Stimulated activated CD8-positive, alpha-beta memory T cell treated with anti-CD3 and anti-CD28 coated beads, Interleukin-7, amount 100 ng/mL, for 4 hours (primary cell): ENCODE data around the gene IL24.
"Not testable (repeated sequence)": the region's sequence is repeated elsewhere in the genome, so short reads cannot be mapped to it uniquely, and the experiment has no call there.

ENCODE experiments used
- DNase-seq, 2 donors: peaks; one replicate each; pipeline ENCODE4 v3.0.0-alpha.2; 2020; ENCODE audit warnings: low read depth in 2 of 2

The IL24 gene

GRCh38 chr1:206897175-206897574 lies at the start of gene IL24:
Gene IL24 (plus strand): TSS chr1:206897443. CDS start chr1:206897833, 390 bp downstream.
- no peak for DNase-seq

GRCh38 chr1:206847946-206848345 lies 49.3 kb upstream of the IL24 start:
- no peak for DNase-seq

GRCh38 chr1:206850401-206850800 lies 46.8 kb upstream of the IL24 start:
- DNase-seq = no peak

- DNase-seq = no peak
Observed at GRCh38 chr1:206851341-206852010, 45.8 kb upstream of the IL24 start.

- not testable (repeated sequence) for DNase-seq
Observed at GRCh38 chr1:206852662-206853061, 44.6 kb upstream of the IL24 start.

DNA sequence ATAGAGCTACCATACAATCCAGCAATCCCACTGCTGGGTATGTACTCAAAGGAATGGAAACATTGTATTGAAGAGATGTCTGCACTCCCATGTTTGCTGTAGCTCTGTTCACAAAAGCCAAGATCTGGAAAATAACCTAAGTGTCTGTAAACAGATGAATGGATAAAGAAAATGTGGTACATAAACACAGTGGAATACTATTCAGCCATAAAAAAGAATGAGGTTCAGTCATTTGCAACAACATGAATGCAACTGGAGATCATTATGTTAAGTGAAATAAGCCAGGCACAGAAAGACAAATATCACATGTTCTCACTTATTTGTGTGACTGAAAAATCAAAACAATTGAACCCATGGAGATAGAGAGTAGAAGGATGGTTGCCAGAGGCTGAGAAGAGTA lies 43.5 kb upstream of the IL24 start:
- DNase-seq = not testable (repeated sequence)

DNA sequence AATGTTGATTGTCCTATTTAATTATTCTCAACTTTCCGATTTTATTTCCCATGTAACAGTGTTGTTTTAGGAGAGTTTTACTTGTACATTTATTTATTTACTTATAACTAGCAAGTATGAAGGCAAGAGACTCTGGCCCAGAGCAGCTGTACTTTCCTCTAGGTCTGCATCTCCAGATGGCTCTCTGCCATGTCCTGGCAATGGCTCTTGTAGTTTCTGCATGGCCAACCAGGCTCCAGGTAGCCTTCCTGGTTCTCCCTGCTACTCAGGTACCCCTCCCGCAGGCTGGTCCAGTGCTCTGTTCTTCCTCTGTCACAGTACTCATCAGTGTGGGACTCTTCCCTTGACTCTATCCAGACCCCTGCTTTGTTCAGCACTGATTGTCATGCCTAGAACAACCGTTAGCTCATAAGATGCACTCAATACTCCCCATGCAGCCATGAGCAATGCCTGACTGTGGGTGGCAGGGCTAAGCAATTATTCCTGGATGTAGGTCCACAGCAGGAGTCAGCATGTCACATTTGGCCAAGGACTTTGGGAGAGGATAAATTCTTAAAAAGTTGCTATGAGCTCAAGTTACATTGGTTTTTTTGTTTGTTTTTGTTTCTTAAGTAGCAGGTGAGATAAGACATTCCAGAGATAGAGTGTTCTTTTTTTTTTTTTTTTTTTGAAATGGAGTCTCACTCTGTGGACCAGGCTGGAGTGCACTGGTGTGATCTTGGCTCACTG lies 42.7 kb upstream of the IL24 start:
- no peak for DNase-seq

DNA sequence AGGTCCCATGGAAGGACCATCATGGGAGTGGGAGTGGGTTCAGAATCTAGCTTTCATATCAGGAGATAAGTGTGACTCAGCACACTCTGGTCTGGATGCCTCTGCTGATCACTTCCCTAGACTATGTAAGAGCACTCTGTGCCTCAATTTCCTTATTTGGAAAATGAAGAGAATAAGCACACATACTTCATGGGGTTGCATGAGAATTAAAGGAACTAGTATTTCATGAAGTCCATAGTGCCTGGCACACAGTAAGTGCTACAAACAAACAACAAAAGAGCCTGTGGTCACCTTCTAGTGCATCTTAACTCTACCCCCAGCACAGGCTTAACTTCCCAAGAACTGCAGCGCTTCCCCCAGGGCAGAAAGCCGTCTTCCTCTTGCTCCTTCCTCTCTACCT lies 41.4 kb upstream of the IL24 start:
- DNase-seq = no peak

GRCh38 chr1:206856674-206857464 lies 40.4 kb upstream of the IL24 start:
- DNase-seq = no peak

- no peak for DNase-seq
Observed at GRCh38 chr1:206859082-206859521, 38.1 kb upstream of the IL24 start.

DNA sequence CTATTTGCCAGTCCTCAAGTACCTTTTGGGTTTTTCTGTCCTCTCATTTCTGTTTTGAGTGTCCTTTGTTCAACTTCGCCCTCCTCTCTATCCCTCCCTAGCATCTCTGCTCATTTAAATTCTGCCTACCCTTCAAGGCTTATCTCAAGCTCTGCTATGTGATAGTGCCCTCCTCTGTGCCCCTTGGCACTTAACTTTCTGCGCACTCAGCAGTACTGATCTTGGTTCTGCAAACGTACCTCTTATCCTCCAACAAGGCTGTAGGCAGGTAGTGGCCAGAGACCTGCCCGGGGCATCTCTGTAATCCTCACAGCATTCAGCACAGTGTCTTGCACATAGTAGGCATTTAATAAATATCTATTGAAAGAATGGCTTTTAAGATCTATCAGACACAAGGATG lies 37.1 kb upstream of the IL24 start:
- no peak for DNase-seq

GRCh38 chr1:206863266-206863665 lies 34.0 kb upstream of the IL24 start:
- no peak for DNase-seq

DNA sequence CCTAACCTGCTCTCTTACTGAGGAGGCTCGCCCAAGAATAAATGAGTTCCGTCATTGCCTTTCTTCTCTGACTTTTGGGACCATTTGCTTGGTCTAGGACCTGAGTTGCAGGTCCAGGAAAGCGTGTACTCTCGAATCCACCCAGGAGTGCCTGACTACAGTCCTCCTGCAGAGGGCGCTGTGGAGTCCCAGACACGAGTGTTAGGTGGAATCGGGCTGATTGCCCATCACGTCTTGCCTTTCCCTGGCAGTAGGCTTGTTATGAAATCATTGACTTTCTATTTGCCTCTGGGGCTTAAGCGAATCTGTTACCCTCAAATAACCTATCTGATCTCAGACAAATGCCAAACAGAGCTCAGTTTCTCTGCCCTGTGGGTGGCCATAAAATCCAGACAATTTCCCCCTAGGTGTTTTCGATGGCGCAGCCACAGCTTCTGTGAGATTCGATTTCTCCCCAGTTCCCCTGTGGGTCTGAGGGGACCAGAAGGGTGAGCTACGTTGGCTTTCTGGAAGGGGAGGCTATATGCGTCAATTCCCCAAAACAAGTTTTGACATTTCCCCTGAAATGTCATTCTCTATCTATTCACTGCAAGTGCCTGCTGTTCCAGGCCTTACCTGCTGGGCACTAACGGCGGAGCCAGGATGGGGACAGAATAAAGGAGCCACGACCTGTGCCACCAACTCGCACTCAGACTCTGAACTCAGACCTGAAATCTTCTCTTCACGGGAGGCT lies 32.1 kb upstream of the IL24 start, which contains the start of gene IL20:
IL20 (plus strand) TSS at position 685 of the 733 bp plus-strand sequence. CDS start 230 bp downstream, outside the sequence.
- peak; percentile 67 to 75 for DNase-seq

DNA sequence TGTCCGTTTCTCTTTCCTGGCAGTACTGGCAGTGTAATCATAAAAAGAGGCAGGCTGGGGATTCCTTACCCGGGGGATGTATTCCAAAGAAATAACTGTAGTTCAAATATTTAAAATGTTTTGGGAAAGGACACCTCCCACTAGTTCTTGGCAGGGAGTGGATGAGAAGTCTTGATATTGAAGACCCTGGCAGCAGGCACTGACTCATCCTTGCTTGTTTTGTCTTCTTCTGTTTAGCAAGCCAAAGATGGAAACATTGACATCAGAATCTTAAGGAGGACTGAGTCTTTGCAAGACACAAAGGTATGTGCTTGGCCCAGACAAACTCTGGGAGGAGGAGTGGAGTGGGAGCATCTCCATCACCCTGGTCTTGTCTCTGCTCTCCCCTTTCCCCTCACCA lies 31.2 kb upstream of the IL24 start:
- DNase-seq = no peak

DNA sequence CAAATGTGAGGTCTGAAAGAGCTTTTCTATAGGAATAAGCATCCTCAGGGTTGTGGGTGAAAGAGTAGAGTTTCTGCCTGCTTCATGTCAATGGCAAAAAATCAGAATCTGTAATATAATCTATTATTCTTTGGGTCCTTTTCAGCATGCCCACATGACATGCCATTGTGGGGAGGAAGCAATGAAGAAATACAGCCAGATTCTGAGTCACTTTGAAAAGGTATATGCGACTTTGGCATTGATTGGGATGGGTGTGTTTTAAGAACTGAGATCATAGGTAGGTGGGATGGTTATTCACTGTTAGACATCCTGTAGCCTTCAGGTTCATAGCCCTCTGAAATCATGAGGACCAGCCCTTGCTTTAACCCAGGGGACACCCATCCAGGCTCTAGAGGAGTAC lies 30.0 kb upstream of the IL24 start:
- no peak for DNase-seq

DNA sequence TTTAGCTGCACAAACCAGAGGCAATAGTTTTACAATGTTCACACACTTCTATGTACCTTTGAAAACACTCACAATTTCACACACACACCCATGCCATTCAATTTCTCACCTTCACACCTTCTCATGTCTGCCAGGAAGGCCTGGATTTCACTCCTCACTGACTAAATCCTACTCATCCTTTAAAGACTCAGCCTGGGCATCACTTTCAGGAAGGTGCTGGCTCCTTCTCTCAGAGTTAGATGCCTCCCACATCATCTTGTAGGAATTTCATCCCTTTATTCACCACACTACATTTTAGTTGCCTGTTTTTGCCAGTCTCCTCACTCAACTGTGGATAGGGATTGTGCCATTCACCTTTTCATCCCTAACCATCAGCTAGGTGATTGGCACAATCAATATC lies 29.5 kb upstream of the IL24 start:
- no peak for DNase-seq

- DNase-seq = no peak
Observed at GRCh38 chr1:206868264-206868663, 29.0 kb upstream of the IL24 start.

- DNase-seq = no peak
Observed at GRCh38 chr1:206872139-206872538, 25.1 kb upstream of the IL24 start.

GRCh38 chr1:206873603-206874188 lies 23.5 kb upstream of the IL24 start:
- DNase-seq = no peak

DNA sequence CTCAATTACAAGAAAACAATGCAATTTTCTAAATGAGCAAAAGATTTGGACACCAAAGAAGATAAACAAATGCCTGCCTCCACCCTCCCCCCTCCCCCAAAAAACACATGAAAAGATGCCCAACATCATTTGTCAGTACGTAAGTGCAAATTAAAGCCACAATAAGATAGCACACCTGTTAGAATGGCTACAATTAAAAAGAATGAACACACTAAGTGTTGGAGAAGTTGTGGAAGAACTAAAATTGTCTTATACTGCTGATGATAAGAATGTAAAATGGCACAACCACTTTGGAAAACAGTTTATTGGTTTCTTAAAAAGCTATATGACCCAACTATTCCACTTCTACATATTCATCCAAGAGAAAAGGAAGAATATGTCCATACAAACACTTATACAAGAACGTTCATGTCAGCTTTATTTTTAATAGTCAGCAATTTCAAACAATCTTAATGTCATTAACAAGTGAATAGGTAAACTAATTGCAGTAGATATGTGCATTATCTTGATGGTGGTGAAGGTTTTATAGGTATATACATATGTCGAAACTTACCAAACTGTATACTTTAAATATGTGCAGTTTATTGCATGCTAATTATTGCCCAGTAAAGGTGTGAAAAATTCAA lies 21.4 kb upstream of the IL24 start:
- DNase-seq = no peak

GRCh38 chr1:206878456-206878855 lies 18.8 kb upstream of the IL24 start:
- DNase-seq = no peak
